ENCODE results near the gene KLF6.

DNA sequence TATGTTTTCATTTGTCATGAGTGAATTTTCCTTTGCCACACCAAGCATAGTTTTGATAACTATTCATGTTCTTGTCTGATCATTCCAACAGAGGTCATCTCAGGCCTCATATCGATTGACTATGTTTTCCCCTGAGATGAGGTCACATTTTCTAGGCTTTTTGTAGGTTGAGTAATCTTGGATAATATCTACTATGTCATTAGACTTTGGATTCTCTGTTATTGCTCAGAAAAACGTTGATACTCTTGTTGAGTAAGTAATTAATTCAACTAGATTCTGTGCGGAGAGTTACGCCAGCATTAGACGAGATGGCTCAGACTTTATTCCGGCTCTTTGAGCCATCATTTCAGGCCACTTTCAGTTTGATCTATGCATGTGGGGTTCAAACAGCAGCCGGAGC, 57.7 kb downstream of the KLF6 start:
- TF ChIP-seq GATA2 (IDR thresholded peaks at IDR 0.05; ENCODE audit: low read depth, low read length), result no peak
- TF ChIP-seq GATA3 (IDR thresholded peaks at IDR 0.05; ENCODE audit: low read depth, low read length), result no peak
